Neural cell (in vitro differentiated cells): ENCODE measurements around the gene UCP3.

Source experiments
- POLR2AphosphoS5 ChIP-seq: IDR thresholded peaks from 2 replicates; pipeline ENCODE4 v1.6.1; 2012
- TF ChIP-seq, protein P1 (sequence below): fragments of 450-650 bp; IDR thresholded peaks from 2 replicates; pipeline ENCODE4 v1.5.1; 2014; ENCODE audit warnings: antibody characterized with exemption, mild to moderate bottlenecking, moderate library complexity; ENCODE audit not compliant: poor library complexity, severe bottlenecking

DNA sequence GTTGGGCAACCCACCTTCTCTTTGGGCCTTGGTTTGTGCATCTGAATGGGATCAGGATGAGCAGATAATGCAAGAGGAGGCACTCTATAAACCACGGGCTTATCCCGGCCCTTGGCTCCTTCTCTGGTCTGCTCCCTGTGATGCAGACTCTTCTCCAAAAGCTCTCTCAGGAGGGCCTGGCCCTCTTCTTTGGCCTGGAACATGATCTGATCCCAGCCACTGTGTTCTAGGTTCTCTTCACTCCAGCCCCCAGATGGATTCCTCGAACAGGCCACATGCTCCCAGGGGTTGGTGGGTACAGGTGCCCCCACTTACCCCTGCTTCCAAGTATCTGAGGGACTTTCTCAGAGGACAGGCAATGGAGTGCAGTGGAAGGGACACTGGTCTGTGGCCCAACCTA lies 8.7 kb upstream of the UCP3 start:
- no peak for TF ChIP-seq POLR2AphosphoS5
- TF ChIP-seq, protein P1, sequence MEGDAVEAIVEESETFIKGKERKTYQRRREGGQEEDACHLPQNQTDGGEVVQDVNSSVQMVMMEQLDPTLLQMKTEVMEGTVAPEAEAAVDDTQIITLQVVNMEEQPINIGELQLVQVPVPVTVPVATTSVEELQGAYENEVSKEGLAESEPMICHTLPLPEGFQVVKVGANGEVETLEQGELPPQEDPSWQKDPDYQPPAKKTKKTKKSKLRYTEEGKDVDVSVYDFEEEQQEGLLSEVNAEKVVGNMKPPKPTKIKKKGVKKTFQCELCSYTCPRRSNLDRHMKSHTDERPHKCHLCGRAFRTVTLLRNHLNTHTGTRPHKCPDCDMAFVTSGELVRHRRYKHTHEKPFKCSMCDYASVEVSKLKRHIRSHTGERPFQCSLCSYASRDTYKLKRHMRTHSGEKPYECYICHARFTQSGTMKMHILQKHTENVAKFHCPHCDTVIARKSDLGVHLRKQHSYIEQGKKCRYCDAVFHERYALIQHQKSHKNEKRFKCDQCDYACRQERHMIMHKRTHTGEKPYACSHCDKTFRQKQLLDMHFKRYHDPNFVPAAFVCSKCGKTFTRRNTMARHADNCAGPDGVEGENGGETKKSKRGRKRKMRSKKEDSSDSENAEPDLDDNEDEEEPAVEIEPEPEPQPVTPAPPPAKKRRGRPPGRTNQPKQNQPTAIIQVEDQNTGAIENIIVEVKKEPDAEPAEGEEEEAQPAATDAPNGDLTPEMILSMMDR: no peak
